ENCODE results near the gene INO80E.

INO80E gene

DNA sequence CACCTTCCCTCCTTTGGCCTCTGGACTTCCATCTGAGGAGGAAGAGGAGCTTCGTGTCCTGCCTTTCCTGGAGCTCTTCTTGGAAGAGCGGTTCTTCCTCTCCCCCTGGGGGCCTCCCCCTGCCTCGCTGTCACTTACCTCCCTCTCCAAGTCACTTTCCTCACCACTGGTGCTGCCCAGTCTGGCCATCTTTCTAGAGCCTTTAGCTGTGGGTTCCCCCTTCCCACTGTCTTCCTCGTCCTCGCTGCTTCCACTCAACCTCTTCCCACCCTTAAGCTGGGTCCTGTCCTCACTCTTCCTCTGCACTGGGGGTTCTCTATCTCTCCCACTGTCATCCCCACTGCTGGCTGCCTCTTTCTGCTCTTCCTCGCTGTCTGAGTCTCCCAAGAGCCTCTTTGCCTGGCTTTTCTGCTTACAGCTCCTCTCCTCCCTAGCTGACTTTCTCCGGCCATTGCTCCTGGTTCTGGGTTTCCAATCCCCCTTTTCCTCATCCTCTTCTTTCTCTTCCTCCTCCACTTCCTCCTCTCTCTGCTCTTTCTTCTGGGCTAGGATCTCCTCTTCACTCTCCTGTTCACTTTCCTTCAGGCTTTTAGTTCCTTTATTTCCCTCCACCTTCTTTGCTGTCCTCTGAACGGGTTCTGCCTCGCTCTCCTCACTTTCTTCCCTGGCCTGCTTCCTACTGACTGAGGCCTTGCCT lies 2.0 kb upstream of the INO80E start:
- no peak for DNase-seq

- DNase-seq = peak; percentile 28
These were observed 1.3 kb upstream of the INO80E start for GRCh38 chr16:29994600-29995323.

DNA sequence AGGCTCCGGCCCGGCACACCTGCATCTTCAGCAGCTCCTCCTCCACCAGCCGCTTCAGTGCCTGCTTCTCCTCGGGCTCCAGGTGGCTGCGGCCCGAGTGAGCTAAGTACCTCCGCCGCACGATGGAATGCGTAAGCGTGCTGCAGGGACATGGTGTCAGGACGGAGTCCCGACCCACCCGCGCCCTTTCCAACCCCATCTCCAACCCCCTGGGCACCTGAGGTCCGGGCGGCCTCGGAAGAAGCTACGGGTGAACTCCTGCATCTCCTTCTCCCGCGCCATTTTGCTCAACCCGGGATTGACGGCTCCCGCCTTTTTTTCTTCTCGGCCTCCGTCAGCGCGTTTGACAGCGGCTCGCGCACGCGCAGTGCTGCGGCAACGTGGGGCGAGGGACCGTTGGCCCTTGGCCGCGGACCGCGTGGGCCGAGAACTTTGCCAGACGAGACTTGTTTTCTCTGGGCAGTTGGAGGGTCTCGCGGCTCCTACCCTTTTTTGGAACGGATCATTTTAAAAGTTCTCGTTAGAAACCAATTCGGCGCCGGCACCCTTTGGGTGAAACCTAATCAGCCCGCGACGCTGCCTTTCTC lies 624 bp upstream of the INO80E start, which contains the start of gene HIRIP3:
TSS of gene HIRIP3 (minus strand) at position 294 of the 587 bp plus-strand sequence. CDS start at position 282, 12 bp downstream.
- peak; percentile 82 for DNase-seq

- DNase-seq = no peak
These were observed 767 bp downstream of the INO80E start for GRCh38 chr16:29996766-29997250.

DNA sequence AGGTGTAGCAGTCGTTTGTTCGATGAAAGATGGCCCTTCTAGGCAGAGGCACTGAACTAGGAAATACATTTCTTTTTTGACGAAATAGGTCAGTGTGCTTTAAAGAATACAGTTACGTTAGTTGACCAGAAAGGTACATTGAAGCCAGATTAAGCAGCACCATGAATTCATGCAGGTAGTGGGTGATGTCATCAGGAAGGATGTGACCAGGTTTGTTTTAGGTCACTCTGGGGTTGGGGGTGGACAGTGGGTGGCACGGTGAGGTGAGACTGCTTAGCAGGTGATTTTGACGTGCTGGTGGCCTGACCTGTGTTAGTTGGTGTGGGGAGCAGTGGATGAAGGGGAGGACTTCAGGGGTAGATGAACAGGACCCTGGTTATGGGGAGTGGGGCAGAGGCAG lies 3.6 kb downstream of the INO80E start:
- no peak for DNase-seq

DNA sequence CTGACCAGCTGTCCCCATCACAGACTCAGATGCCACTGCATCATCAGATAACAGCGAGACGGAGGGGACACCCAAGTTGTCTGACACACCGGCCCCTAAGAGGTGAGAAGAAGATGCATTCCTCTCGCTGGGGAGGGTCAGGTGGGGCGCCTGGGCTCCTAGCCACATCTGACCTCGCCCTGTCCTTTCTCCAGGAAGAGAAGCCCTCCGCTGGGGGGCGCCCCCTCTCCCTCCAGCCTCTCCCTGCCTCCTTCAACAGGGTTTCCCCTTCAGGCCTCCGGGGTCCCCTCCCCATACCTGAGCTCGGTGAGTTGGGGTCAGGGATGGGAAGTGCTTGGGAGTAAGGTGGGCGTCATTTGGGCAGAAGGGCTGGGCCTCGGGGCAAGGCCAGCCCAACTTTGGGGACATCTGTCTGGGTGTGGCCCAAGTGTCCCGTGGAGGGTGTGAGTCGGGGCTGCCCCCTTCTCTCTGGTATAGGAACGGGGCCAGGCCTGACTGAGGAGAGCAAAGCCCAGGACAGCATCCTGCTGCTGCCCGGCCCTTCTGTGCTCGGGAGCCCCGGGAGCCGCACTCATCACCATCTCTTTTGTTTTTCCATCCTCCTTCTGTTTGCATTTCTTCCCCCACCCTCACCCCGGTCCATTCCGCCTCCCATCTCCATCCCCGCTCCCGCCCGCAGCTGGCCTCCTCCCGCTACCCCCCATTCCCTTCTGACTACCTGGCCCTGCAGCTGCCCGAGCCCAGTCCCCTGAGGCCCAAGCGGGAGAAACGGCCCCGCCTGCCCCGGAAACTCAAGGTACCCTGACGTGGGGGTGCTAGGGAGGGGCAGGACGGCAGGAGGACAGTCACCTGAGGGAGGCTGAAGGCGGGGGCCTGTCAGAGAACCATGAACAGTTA lies 4.9 kb downstream of the INO80E start:
- no peak for DNase-seq

DNA sequence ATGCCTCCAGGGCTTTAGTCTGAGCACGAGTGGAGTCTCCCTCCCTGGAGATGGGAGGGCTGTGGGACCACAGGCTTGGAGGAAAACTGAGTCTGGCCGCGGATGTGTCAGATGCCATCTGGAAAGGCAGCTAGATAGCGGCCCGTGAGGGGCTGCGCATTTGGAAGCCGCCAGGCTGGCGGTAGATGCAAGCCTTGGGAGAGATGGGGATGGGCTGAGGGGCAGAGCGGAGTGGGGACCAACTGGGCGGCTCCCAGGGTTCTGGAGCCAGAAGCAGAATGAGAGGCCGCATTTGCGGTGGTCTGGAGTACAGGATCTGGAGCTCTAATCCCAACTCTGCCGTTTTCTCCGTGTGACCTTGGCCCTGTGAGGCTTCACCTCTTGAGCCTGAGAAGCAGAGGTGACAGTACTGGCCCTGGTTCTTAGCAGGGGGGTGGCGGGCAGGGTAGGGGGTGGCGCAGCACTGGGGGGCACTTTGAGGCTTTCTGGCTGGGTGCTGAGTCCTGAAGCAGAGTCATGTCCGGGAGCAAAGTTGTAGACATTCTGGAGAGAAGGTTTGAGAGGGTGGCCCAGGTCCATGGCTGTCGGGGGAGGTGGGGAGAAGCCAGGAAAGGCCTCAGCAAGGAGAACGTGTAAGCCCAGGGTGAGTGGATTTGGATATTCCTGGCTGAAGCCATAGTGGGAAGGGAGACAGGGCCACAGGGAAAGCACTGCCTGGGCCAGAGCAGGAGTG lies 6.7 kb downstream of the INO80E start:
- DNase-seq = no peak

GRCh38 chr16:30003670-30004423 lies 7.8 kb downstream of the INO80E start:
- DNase-seq = no peak

GRCh38 chr16:30004424-30004776 lies 8.4 kb downstream of the INO80E start:
- DNase-seq = no peak

GRCh38 chr16:30004811-30005242 lies 8.8 kb downstream of the INO80E start:
- DNase-seq = no peak

- peak; percentile 35 for DNase-seq
These were observed 9.5 kb downstream of the INO80E start for GRCh38 chr16:30005341-30006094.

DNA sequence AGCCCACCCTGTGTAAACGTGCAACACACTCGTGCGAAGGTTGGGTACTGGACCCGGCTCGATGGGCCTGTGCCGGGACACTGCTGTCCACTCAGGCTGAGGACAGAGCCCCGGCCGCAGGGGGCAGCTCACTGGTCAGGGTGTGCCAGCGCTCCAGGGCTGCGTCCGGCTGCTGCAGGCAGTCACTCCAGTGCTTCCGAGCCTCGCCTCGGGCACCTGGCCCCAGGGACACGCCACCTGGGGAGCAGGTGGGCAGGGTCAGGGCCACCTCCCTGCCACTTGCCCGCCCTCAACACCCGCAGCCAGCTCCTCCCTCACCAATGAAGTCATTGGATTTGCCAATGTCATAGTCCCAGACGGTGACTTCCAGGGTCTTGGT lies 10.0 kb downstream of the INO80E start:
- no peak for DNase-seq

GRCh38 chr16:30006659-30007377 lies 10.8 kb downstream of the INO80E start:
- DNase-seq = no peak

DNA sequence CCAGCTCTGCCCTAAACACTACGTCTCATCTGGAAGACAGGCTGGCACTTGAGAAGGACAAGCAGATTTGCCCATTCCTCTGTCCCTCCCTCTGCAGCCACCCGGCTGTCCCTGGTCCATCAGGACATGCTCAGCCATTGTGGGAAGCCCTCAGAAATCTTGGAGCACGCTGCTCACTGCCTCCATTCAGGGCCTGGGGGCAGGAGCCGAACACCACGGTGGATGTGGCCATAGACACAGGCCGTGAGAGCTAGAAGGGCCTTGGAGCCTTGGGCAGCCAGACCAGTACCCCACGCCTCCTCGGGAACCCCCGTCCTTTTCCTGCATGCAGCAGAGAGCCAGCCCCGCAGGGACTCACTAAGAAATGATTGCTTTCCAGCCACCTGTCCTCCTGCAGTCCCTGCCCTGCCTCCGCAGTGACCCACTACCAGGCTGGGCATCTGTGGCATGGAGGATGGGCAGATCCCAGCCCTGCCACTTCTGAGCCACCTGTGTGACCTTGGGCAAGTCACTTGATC lies 11.4 kb downstream of the INO80E start:
- DNase-seq = no peak

- no peak for DNase-seq
These were observed 13.2 kb downstream of the INO80E start for GRCh38 chr16:30009085-30009862.

- DNase-seq = no peak
These were observed 14.2 kb downstream of the INO80E start for GRCh38 chr16:30009990-30010843.

DNA sequence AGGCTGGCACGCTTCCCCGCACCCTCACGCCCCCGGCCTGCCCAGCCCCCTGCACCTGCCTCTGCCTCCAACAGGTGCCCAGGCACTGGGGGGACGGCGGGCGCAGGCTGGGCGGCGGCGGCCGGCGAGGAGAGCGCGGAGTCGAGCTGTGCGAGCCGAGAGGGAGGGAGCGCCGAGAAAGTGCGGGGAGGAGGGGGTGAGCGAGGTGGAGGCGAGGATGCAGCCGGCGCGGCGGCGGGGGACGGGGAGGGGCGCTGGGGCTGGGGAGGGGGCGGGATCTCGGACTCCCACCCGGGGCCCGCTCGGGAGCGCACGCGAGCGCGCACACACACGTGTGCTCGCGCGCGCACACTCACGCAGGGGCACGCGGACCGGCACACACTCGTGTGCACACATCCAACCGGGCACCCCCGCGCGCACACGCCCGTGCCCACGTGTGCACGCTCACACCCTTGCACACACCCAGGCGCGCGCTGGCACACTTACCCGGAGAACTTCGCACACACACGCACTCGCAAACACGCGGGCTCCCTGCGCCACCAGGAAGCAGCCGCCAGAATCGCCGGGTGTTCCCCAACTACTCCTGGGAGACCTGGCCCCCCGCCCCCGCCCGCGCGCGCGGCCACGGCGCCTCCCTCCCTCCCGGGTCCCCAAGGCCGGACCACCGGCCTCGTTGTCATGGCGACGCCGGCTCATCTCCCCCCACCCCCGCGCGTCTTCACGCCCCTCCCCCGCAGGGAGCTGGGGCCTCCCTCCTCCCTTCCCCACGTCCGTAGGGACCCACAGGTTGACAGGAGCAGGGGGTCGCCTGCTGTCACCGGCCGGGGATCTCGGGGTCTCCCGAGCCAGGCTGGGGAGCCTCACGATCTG lies 15.0 kb downstream of the INO80E start, which contains the start of gene DOC2A:
TSS of gene DOC2A (minus strand) at position 184 of the 870 bp plus-strand sequence. CDS start 805 bp downstream, outside the sequence.
- DNase-seq = no peak
